ENCODE data around the gene PTAR1. TPM values are rescaled to one million over a fixed set of nuclear protein-coding genes. Genes with fewer than 3 reads are reported as not detected.

The PTAR1 gene
- total RNA-seq (2022) (40.9 and 45.2 TPM in 2 replicates), Bru-seq, nascent RNA (percentile 88 among the genes with signal in this experiment), BruChase-seq, experiment 1, labeled RNA remaining after a 6-hour chase (percentile 91 among the genes with signal in this experiment), BruChase-seq, experiment 2, labeled RNA remaining after a 2-hour chase (percentile 93 among the genes with signal in this experiment)
- long read RNA-seq, partial matches to known transcripts, result 0 of 9 reads
- long read RNA-seq, other reads (novel, unspliced or antisense), result 8 of 9 reads

- Mint-ChIP-seq H3K27ac (ENCODE audit: unreplicated experiment) (peak within 1 kb of the TSS; percentile 83), H3K4me1 (ENCODE audit: low read depth, unreplicated experiment) (peaks cover 15% of the 10 kb centered on the region), H3K36me3 (ENCODE audit: insufficient read depth, unreplicated experiment) (peaks cover 22% of the 10 kb centered on the region), H3K9me3 (ENCODE audit: low read depth, unreplicated experiment) (no peaks in the 10 kb centered on the region), H3K27me3 (ENCODE audit: unreplicated experiment) (no peaks in the 10 kb centered on the region), H3K4me3 (ENCODE audit: low read depth, unreplicated experiment) (peak within 1 kb of the TSS; percentile 85)
- CTCF ChIA-PET, result no interaction called here
- no TSS peak for BruUV-seq (replicated peaks)
- intact Hi-C loops (cut with micrococcal nuclease; ENCODE audit: unreplicated experiment), result loop anchor here (5.0 kb wide), 1 partner anchor 498 kb away; the partner anchor contains the start of gene SMC5
- DNase-seq, result peak; percentile 87
- no peak for TF ChIP-seq CTCF (IDR thresholded peaks at IDR 0.05; ENCODE audit: unreplicated experiment)
Measured at GRCh38 chr9:69759421-69760277, at the start of gene PTAR1. Gene PTAR1, minus strand, starts transcription at chr9:69760011. Its CDS starts 73 bp downstream, at chr9:69759938.

- Mint-ChIP-seq H3K4me3 (ENCODE audit: low read depth, unreplicated experiment) (no peak overlapping the region), H3K36me3 (ENCODE audit: insufficient read depth, unreplicated experiment) (no peaks in the 10 kb centered on the region), H3K27me3 (ENCODE audit: unreplicated experiment) (no peaks in the 10 kb centered on the region), H3K9me3 (ENCODE audit: low read depth, unreplicated experiment) (no peaks in the 10 kb centered on the region), H3K27ac (ENCODE audit: unreplicated experiment) (no peak overlapping the region), H3K4me1 (ENCODE audit: low read depth, unreplicated experiment) (peaks cover 7% of the 10 kb centered on the region)
- intact Hi-C loops (cut with micrococcal nuclease; ENCODE audit: unreplicated experiment), result no loop called here
- DNase-seq, result no peak
- no TSS peak for BruUV-seq (replicated peaks)
- no peak for TF ChIP-seq CTCF (IDR thresholded peaks at IDR 0.05; ENCODE audit: unreplicated experiment)
- CTCF ChIA-PET, result interaction anchor here (0.6 kb wide), 1 partner anchor 153 kb away, joined by 6 read pairs; no protein-coding TSS in a partner anchor
Measured at GRCh38 chr9:69809304-69809863, 49.6 kb upstream of the PTAR1 start.

- H3K4me3 Mint-ChIP-seq (ENCODE audit: low read depth, unreplicated experiment), result no peak overlapping the region
- peaks cover 7% of the 10 kb centered on the region for H3K4me1 Mint-ChIP-seq (ENCODE audit: low read depth, unreplicated experiment)
- H3K27me3 Mint-ChIP-seq (ENCODE audit: unreplicated experiment), result no peaks in the 10 kb centered on the region
- no peak for TF ChIP-seq CTCF (IDR thresholded peaks at IDR 0.05; ENCODE audit: unreplicated experiment)
- no peak for DNase-seq
- CTCF ChIA-PET, result interaction anchor here (0.5 kb wide), 1 partner anchor 407 kb away, joined by 3 read pairs; no protein-coding TSS in a partner anchor
- H3K9me3 Mint-ChIP-seq (ENCODE audit: low read depth, unreplicated experiment), result no peaks in the 10 kb centered on the region
- H3K27ac Mint-ChIP-seq (ENCODE audit: unreplicated experiment), result no peak overlapping the region
- no peaks in the 10 kb centered on the region for H3K36me3 Mint-ChIP-seq (ENCODE audit: insufficient read depth, unreplicated experiment)
- intact Hi-C loops (cut with micrococcal nuclease; ENCODE audit: unreplicated experiment), result no loop called here
- BruUV-seq (replicated peaks), result no TSS peak
Measured at GRCh38 chr9:69806627-69807026, 46.8 kb upstream of the PTAR1 start.

GRCh38 chr9:69805962-69806515 lies 46.2 kb upstream of the PTAR1 start:
- no peaks in the 10 kb centered on the region for H3K9me3 Mint-ChIP-seq (ENCODE audit: low read depth, unreplicated experiment)
- DNase-seq, result no peak
- no peaks in the 10 kb centered on the region for H3K36me3 Mint-ChIP-seq (ENCODE audit: insufficient read depth, unreplicated experiment)
- TF ChIP-seq CTCF (IDR thresholded peaks at IDR 0.05; ENCODE audit: unreplicated experiment), result no peak
- no peaks in the 10 kb centered on the region for H3K27me3 Mint-ChIP-seq (ENCODE audit: unreplicated experiment)
- H3K4me3 Mint-ChIP-seq (ENCODE audit: low read depth, unreplicated experiment), result no peak overlapping the region
- no peak overlapping the region for H3K27ac Mint-ChIP-seq (ENCODE audit: unreplicated experiment)
- H3K4me1 Mint-ChIP-seq (ENCODE audit: low read depth, unreplicated experiment), result peaks cover 7% of the 10 kb centered on the region
- no TSS peak for BruUV-seq (replicated peaks)
- CTCF ChIA-PET, result no interaction called here
- intact Hi-C loops (cut with micrococcal nuclease; ENCODE audit: unreplicated experiment), result no loop called here

Measured in Calu3 (cell line).